IMR-90 (cell line): ENCODE measurements around the gene CMTM6. TPM values are rescaled to one million over a fixed set of nuclear protein-coding genes. Genes with fewer than 3 reads are reported as not detected.

Experiments used
- ATAC-seq: fragments of 200-7000 bp; cut with Tn5 transposase; 2 replicates; pipeline ENCODE4 v1.9.1; 2020; ENCODE audit warnings: low read depth, mild to moderate bottlenecking, moderate library complexity
- BruUV-seq: library from RNA; stranded (reverse); fragments of 400-500 nt; replicated peaks from 2 replicates; lab custom pipeline; 2021; lab: Mats Ljungman, UMichigan
- CTCF ChIA-PET: fragments of 300-600 bp; formaldehyde crosslinking; extraction: SDS; loops from one replicate; lab custom pipeline; 2021; ENCODE audit warnings: antibody characterized with exemption; lab: Yijun Ruan, JAX
- POLR2A ChIA-PET: fragments of 300-600 bp; sonication (Branson Sonifier 250); formaldehyde crosslinking; loops from one replicate; lab custom pipeline; 2022; ENCODE audit warnings: antibody characterized with exemption; ENCODE audit not compliant: unreplicated experiment; lab: Charles Lee
- DNase-seq: peaks from one replicate; pipeline ENCODE4 v3.0.0; 2013
- H2AFZ ChIP-seq: replicated peaks from 2 replicates; pipeline ENCODE3; 2013; ENCODE audit warnings: low read length, mild to moderate bottlenecking; ENCODE audit not compliant: poor library complexity
- H2AK5ac ChIP-seq: 2 replicates; pipeline ENCODE4 v1.6.1; 2013; ENCODE audit warnings: low read depth, low read length, inconsistent platforms
- H2AK9ac ChIP-seq: replicated peaks from 2 replicates; pipeline ENCODE3; 2013; ENCODE audit warnings: mild to moderate bottlenecking, low read depth, low read length, moderate library complexity; ENCODE audit not compliant: poor library complexity
- H2BK120ac ChIP-seq: 2 replicates; pipeline ENCODE4 v1.6.1; 2013; ENCODE audit warnings: low read depth, low read length, inconsistent platforms
- H2BK15ac ChIP-seq: 3 replicates; pipeline ENCODE4 v1.6.1; 2013; ENCODE audit warnings: low read depth, low read length, inconsistent platforms
- H2BK20ac ChIP-seq: 2 replicates; pipeline ENCODE4 v1.6.1; 2013; ENCODE audit warnings: low read depth, mild to moderate bottlenecking, inconsistent platforms, low read length, moderate library complexity
- H2BK5ac ChIP-seq: 2 replicates; pipeline ENCODE4 v1.6.1; 2013; ENCODE audit warnings: mild to moderate bottlenecking, low read depth, low read length, inconsistent platforms; ENCODE audit not compliant: poor library complexity, severe bottlenecking
- H3K14ac ChIP-seq: replicated peaks from 2 replicates; pipeline ENCODE4 v1.6.1; 2013; ENCODE audit warnings: low read depth, low read length, inconsistent platforms
- H3K18ac ChIP-seq: 2 replicates; pipeline ENCODE4 v1.6.1; 2013; ENCODE audit warnings: low read depth, low read length, control low read depth
- H3K23ac ChIP-seq: 2 replicates; pipeline ENCODE4 v1.6.1; 2013; ENCODE audit warnings: low read depth, low read length, inconsistent platforms
- H3K27ac ChIP-seq: 2 replicates; pipeline ENCODE4 v1.5.1; 2013; ENCODE audit warnings: mild to moderate bottlenecking, control low read depth, low read length; ENCODE audit not compliant: insufficient read depth
- H3K27me3 ChIP-seq: 2 replicates; pipeline ENCODE4 v1.6.1; 2013; ENCODE audit warnings: low read length; ENCODE audit not compliant: control insufficient read depth, insufficient read depth
- H3K36me3 ChIP-seq: 2 replicates; pipeline ENCODE4 v1.6.1; 2013; ENCODE audit warnings: low read length, mixed read lengths; ENCODE audit not compliant: control insufficient read depth, insufficient read depth
- H3K4ac ChIP-seq: 2 replicates; pipeline ENCODE4 v1.6.1; 2013; ENCODE audit warnings: low read depth, low read length, inconsistent platforms
- H3K4me1 ChIP-seq: 2 replicates; pipeline ENCODE4 v1.6.1; 2013; ENCODE audit warnings: low read length, mixed read lengths; ENCODE audit not compliant: control insufficient read depth, insufficient read depth
- H3K4me2 ChIP-seq: 2 replicates; pipeline ENCODE4 v1.6.1; 2013; ENCODE audit warnings: low read depth, mild to moderate bottlenecking, control low read depth, low read length, moderate library complexity
- H3K4me3 ChIP-seq: 2 replicates; pipeline ENCODE4 v1.5.1; 2013; ENCODE audit warnings: low read depth, mild to moderate bottlenecking, control low read depth, low read length, moderate library complexity; ENCODE audit not compliant: insufficient read depth
- H3K56ac ChIP-seq: 2 replicates; pipeline ENCODE4 v1.6.1; 2013; ENCODE audit warnings: low read length, inconsistent platforms; ENCODE audit not compliant: insufficient read depth; ENCODE audit errors: extremely low read depth
- H3K79me1 ChIP-seq, 2 experiments: 2 replicates each; pipeline ENCODE4 v1.6.1; 2013; ENCODE audit warnings: low read length in 2 of 2, inconsistent platforms in 1 of 2, low read depth in 1 of 2
- H3K9ac ChIP-seq: 2 replicates; pipeline ENCODE4 v1.6.1; 2013; ENCODE audit warnings: low read depth, low read length, control low read depth
- H3K9me1 ChIP-seq: 2 replicates; pipeline ENCODE4 v1.6.1; 2013; ENCODE audit warnings: low read length, inconsistent platforms; ENCODE audit not compliant: insufficient read depth
- H3K9me3 ChIP-seq: 2 replicates; pipeline ENCODE4 v1.6.1; 2013; ENCODE audit warnings: low read length; ENCODE audit not compliant: control insufficient read depth, insufficient read depth
- H4K20me1 ChIP-seq: 2 replicates; pipeline ENCODE4 v1.6.1; 2013; ENCODE audit warnings: low read length, inconsistent platforms; ENCODE audit not compliant: insufficient read depth
- H4K5ac ChIP-seq: 2 replicates; pipeline ENCODE4 v1.6.1; 2013; ENCODE audit warnings: mild to moderate bottlenecking, low read depth, low read length, control low read depth
- H4K8ac ChIP-seq, 2 experiments: 2 replicates each; pipeline ENCODE4 v1.6.1; 2013; ENCODE audit warnings: low read depth in 2 of 2, low read length in 2 of 2, control low read depth in 1 of 2, inconsistent platforms in 1 of 2
- H4K91ac ChIP-seq: 2 replicates; pipeline ENCODE4 v1.6.1; 2013; ENCODE audit warnings: low read depth, low read length, inconsistent platforms; ENCODE audit not compliant: insufficient read depth
- CEBPB ChIP-seq: IDR thresholded peaks from 2 replicates; pipeline ENCODE4 v1.6.1; 2012; ENCODE audit warnings: low read depth, low read length, improper control_type of control experiment
- MAFK ChIP-seq: IDR thresholded peaks from 2 replicates; pipeline ENCODE4 v1.6.1; 2012; ENCODE audit warnings: low read depth, low read length, improper control_type of control experiment
- WGBS, 2 experiments: methylation state at CpG; one replicate each; pipeline versions ENCODE4 v1.1.5 to v1.1.7; 2013; ENCODE audit warnings: missing lambda C conversion rate in 2 of 2; ENCODE audit not compliant: insufficient read length in 1 of 2; ENCODE audit errors: extremely low coverage in 2 of 2; 5-methylcytosine and 5-hydroxymethylcytosine counted together
- dilution Hi-C: fragments of 300-500 bp; cut with HindIII; formaldehyde crosslinking; loops from one replicate; pipeline ENCODE4 v1.14.3; 2018; ENCODE audit warnings: low sequenced_read_pairs; ENCODE audit not compliant: unreplicated experiment
- in situ Hi-C: fragments of 300-500 bp; cut with MboI; formaldehyde crosslinking; loops from 3 replicates; pipeline ENCODE4 v1.14.3; 2019; ENCODE audit warnings: low sequenced_read_pairs, inconsistent platforms, mixed read lengths
- intact Hi-C: fragments of 100-400 bp; cut with micrococcal nuclease; formaldehyde crosslinking; loops from 2 replicates; pipeline ENCODE4 v1.10.0; 2022
- polyA plus RNA-seq, 3 experiments: library from polyadenylated mRNA; depleted of rRNA; stranded (reverse); fragments of >200 nt; gene quantifications; 2 replicates each; pipeline ENCODE4 v1.2.3, GENCODE V29; 2012; ENCODE audit warnings: low replicate concordance in 1 of 3
- total RNA-seq: library from RNA; depleted of rRNA; stranded (reverse); fragments of >200 nt; gene quantifications from 2 replicates; pipeline ENCODE4 v1.2.3, GENCODE V29; 2012

CMTM6 gene
- total and polyA plus RNA-seq, 2 of the 4 experiments (the other 2 are of a cell fraction), result 29.4 to 36.6 TPM

GRCh38 chr3:32501783-32502117 lies 902 bp downstream of the CMTM6 start:
- Histone ChIP-seq H3K4me1 (peaks cover 3% of the 10 kb centered on the region; the same call in 1 of the 2 replicates), H2AK9ac (no peak overlapping the region), H2BK120ac (no peak overlapping the region), H4K20me1 (peaks cover 20% of the 10 kb centered on the region), H2BK15ac (no peak overlapping the region), H2AK5ac (no peak overlapping the region), H3K36me3 (no peaks in the 10 kb centered on the region), H3K56ac (no peak overlapping the region), H3K9ac (peak overlapping the region; percentile 73), H3K18ac (no peak overlapping the region), H3K9me1 (no peaks in the 10 kb centered on the region; the same call in 1 of the 2 replicates), H3K27ac (peak overlapping the region; percentile 88), H3K4ac (no peak overlapping the region), H2AFZ (peak overlapping the region; percentile 92), H2BK5ac (peak overlapping the region; percentile 71), H4K8ac (no peak overlapping the region), H2BK20ac (no peak overlapping the region), H4K91ac (no peak overlapping the region), H3K4me2 (peak overlapping the region; percentile 98), H3K4me3 (peak overlapping the region; percentile 59), H3K27me3 (no peaks in the 10 kb centered on the region), H3K79me1 (peaks cover 16 to 27% of the 10 kb centered on the region in 2 experiments), H3K9me3 (no peaks in the 10 kb centered on the region), H3K23ac (no peak overlapping the region), H3K14ac (no peak overlapping the region), H4K5ac (no peak overlapping the region)
- in situ Hi-C loops (no loop called here), intact Hi-C loops (loop anchor here (1.0 to 5.0 kb wide), 4 partner anchors 8 to 205 kb away; partner anchors contain the start of gene CMTM7), dilution Hi-C loops (no loop called here)
- ATAC-seq (no peak), DNase-seq (no peak)
- TF ChIP-seq MAFK, result no peak
- 0 out of 2 replicates have a peak, but pooled peaks have one; percentile 4 for TF ChIP-seq CEBPB
- ChIA-PET POLR2A (no interaction called here), CTCF (interaction anchor here (1.0 kb wide), 1 partner anchor 9 kb away, joined by 5 read pairs; no protein-coding TSS in a partner anchor)
- BruUV-seq, result no TSS peak
- WGBS, 2 experiments, result no CpG with 5 or more reads among the region's 4 CpGs
